IMR-90 (cell line): Measurements from ENCODE around the gene PIM3.

ENCODE experiments used
- CEBPB ChIP-seq: IDR thresholded peaks from 2 replicates; pipeline ENCODE4 v1.6.1; 2012; ENCODE audit warnings: low read depth, low read length, improper control_type of control experiment
- CHD1 ChIP-seq: IDR thresholded peaks from 2 replicates; pipeline ENCODE4 v1.6.1; 2012; ENCODE audit warnings: low read depth, low read length, improper control_type of control experiment
- MAZ ChIP-seq: IDR thresholded peaks from 2 replicates; pipeline ENCODE4 v1.6.1; 2012; ENCODE audit warnings: low read depth, mild to moderate bottlenecking, low read length, improper control_type of control experiment, moderate library complexity, borderline replicate concordance
- MXI1 ChIP-seq: IDR thresholded peaks from 2 replicates; pipeline ENCODE4 v1.6.1; 2012; ENCODE audit warnings: low read depth, mild to moderate bottlenecking, low read length, moderate library complexity, borderline replicate concordance
- POLR2A ChIP-seq: IDR thresholded peaks from 2 replicates; pipeline ENCODE4 v1.6.1; 2012; ENCODE audit warnings: mild to moderate bottlenecking, low read depth, low read length
- RAD21 ChIP-seq: IDR thresholded peaks from 2 replicates; pipeline ENCODE4 v1.6.1; 2012; ENCODE audit warnings: low read length, improper control_type of control experiment
- RCOR1 ChIP-seq: IDR thresholded peaks from 2 replicates; pipeline ENCODE4 v1.6.1; 2012; ENCODE audit warnings: mild to moderate bottlenecking, low read length, improper control_type of control experiment; ENCODE audit not compliant: insufficient replicate concordance
- RFX5 ChIP-seq: IDR thresholded peaks from 2 replicates; pipeline ENCODE4 v1.8.0; 2012; ENCODE audit warnings: low read depth, mild to moderate bottlenecking, low read length, moderate library complexity
- SMC3 ChIP-seq: fragments of 150-350 bp; IDR thresholded peaks from 2 replicates; pipeline ENCODE4 v1.6.1; 2016; ENCODE audit warnings: low read depth, mild to moderate bottlenecking, antibody characterized with exemption, low read length, moderate library complexity
- TF ChIP-seq, protein P1 (sequence below): conservative IDR thresholded peaks from 2 replicates; pipeline ENCODE4 v1.5.1; 2012; ENCODE audit warnings: mild to moderate bottlenecking, low read depth, low read length, improper control_type of control experiment
- TF ChIP-seq, protein P2 (sequence below): fragments of 150-350 bp; IDR thresholded peaks from 2 replicates; pipeline ENCODE4 v1.6.1; 2016; ENCODE audit warnings: low read depth, mild to moderate bottlenecking, low read length, moderate library complexity, borderline replicate concordance
- TF ChIP-seq, protein P3 (sequence below): fragments of 150-350 bp; IDR thresholded peaks from 2 replicates; pipeline ENCODE4 v1.6.1; 2017; ENCODE audit warnings: mild to moderate bottlenecking, antibody characterized with exemption, low read length, low read depth

DNA sequence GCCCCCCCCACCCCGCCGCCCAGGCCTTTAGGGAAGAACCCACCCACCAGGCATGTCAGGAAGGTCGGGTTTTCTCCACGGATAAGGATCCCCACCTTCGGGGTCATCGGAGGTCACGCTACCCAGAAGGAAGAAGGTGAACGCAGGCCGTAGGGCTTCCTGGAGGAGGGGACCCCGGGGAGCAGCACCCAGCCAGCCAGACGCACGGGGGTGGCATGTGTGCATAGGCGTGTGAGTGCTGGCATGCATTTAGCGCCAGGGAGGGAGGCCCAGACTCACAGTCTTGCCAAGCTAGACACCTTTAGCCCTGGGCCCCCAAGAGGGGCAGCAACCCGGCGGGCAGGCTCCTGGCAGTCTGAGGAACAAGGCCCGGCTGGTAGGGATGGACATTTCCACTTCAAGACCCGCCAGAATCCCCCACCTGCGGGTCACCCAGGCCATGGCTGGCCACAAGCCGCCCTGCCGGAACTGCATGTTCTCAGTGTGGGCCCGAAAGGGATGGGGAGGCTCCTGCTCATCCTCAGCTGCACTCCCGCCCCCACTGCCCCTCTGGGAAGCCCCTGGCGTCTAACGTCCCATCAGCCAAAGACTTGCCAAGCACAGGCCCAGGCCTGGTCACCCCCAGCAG lies 16.7 kb upstream of the PIM3 start:
- TF ChIP-seq, protein P1, sequence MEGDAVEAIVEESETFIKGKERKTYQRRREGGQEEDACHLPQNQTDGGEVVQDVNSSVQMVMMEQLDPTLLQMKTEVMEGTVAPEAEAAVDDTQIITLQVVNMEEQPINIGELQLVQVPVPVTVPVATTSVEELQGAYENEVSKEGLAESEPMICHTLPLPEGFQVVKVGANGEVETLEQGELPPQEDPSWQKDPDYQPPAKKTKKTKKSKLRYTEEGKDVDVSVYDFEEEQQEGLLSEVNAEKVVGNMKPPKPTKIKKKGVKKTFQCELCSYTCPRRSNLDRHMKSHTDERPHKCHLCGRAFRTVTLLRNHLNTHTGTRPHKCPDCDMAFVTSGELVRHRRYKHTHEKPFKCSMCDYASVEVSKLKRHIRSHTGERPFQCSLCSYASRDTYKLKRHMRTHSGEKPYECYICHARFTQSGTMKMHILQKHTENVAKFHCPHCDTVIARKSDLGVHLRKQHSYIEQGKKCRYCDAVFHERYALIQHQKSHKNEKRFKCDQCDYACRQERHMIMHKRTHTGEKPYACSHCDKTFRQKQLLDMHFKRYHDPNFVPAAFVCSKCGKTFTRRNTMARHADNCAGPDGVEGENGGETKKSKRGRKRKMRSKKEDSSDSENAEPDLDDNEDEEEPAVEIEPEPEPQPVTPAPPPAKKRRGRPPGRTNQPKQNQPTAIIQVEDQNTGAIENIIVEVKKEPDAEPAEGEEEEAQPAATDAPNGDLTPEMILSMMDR, result no peak
- TF ChIP-seq RAD21 (no peak), POLR2A (no peak), CEBPB (no peak), MAZ (no peak), RCOR1 (no peak), RFX5 (no peak), SMC3 (no peak), MXI1 (no peak), CHD1 (no peak)
- TF ChIP-seq, protein P2, sequence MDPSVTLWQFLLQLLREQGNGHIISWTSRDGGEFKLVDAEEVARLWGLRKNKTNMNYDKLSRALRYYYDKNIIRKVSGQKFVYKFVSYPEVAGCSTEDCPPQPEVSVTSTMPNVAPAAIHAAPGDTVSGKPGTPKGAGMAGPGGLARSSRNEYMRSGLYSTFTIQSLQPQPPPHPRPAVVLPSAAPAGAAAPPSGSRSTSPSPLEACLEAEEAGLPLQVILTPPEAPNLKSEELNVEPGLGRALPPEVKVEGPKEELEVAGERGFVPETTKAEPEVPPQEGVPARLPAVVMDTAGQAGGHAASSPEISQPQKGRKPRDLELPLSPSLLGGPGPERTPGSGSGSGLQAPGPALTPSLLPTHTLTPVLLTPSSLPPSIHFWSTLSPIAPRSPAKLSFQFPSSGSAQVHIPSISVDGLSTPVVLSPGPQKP, result no peak
- TF ChIP-seq, protein P3, sequence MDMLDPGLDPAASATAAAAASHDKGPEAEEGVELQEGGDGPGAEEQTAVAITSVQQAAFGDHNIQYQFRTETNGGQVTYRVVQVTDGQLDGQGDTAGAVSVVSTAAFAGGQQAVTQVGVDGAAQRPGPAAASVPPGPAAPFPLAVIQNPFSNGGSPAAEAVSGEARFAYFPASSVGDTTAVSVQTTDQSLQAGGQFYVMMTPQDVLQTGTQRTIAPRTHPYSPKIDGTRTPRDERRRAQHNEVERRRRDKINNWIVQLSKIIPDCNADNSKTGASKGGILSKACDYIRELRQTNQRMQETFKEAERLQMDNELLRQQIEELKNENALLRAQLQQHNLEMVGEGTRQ, result no peak
